Panc1 (cell line): ENCODE measurements around the gene MACROD2. TPM values are rescaled to one million over a fixed set of nuclear protein-coding genes. Genes with fewer than 3 reads are reported as not detected.

Experiments used
- ATAC-seq: fragments of 200-7000 bp; cut with Tn5 transposase; 2 replicates; pipeline ENCODE4 v1.9.1; 2020; ENCODE audit warnings: mild to moderate bottlenecking, moderate library complexity
- BruUV-seq: library from RNA; stranded (reverse); fragments of 400-500 nt; replicated peaks from 2 replicates; lab custom pipeline; 2021; lab: Mats Ljungman, UMichigan
- CTCF ChIA-PET: fragments of 300-600 bp; sonication (Branson Sonifier 250); formaldehyde crosslinking; loops from one replicate; lab custom pipeline; 2022; ENCODE audit warnings: antibody characterized with exemption; lab: Charles Lee
- POLR2A ChIA-PET: fragments of 300-600 bp; sonication (Branson Sonifier 250); formaldehyde crosslinking; loops from one replicate; lab custom pipeline; 2022; ENCODE audit warnings: antibody characterized with exemption; lab: Charles Lee
- DNase-seq: peaks from one replicate; pipeline ENCODE4 v3.0.0-alpha.2; 2010; ENCODE audit warnings: low read depth, low spot score
- H3K27ac ChIP-seq: 2 replicates; pipeline ENCODE4 v1.5.1; 2011; ENCODE audit warnings: mild to moderate bottlenecking, low read length, inconsistent platforms
- H3K27me3 ChIP-seq: fragments of 200-500 bp; sonication (Bioruptor generic); 2 replicates; pipeline ENCODE4 v1.6.0; 2014; ENCODE audit warnings: low read length, inconsistent platforms; ENCODE audit not compliant: control insufficient read depth, insufficient read depth
- H3K36me3 ChIP-seq: fragments of 200-500 bp; sonication (Bioruptor generic); 2 replicates; pipeline ENCODE4 v1.5.1; 2014; ENCODE audit warnings: inconsistent platforms, mild to moderate bottlenecking, low read length, moderate library complexity; ENCODE audit not compliant: control insufficient read depth, insufficient read depth
- H3K4me1 ChIP-seq: 2 replicates; pipeline ENCODE4 v1.5.1; 2011; ENCODE audit warnings: inconsistent platforms, mild to moderate bottlenecking, low read length, moderate library complexity; ENCODE audit not compliant: control insufficient read depth, insufficient read depth
- H3K4me3 ChIP-seq, 2 experiments: 2 replicates each; pipeline ENCODE4 v1.5.1; 2011 to 2012; ENCODE audit warnings: low read depth in 2 of 2, low read length in 2 of 2, mild to moderate bottlenecking in 2 of 2, inconsistent platforms in 1 of 2, moderate library complexity in 1 of 2
- H3K9me3 ChIP-seq: fragments of 200-500 bp; sonication (Bioruptor generic); 2 replicates; pipeline ENCODE4 v1.5.1; 2014; ENCODE audit warnings: low read depth, mild to moderate bottlenecking, inconsistent platforms, low read length, moderate library complexity; ENCODE audit not compliant: control insufficient read depth, insufficient read depth
- POLR2AphosphoS5 ChIP-seq: IDR thresholded peaks from 2 replicates; pipeline ENCODE4 v1.6.1; 2012; ENCODE audit warnings: mild to moderate bottlenecking, low read depth, low read length, moderate library complexity
- SIN3A ChIP-seq: IDR thresholded peaks from 2 replicates; pipeline ENCODE4 v1.6.1; 2012; ENCODE audit warnings: low read depth, mild to moderate bottlenecking, low read length, moderate library complexity, borderline replicate concordance; ENCODE audit not compliant: insufficient read depth
- TCF7L2 ChIP-seq: IDR thresholded peaks from 2 replicates; pipeline ENCODE4 v1.6.1; 2011; ENCODE audit warnings: mild to moderate bottlenecking, low read depth, low read length, inconsistent platforms
- in situ Hi-C: cut with HindIII; loops from 2 replicates; pipeline ENCODE4 v1.10.0; 2016; ENCODE audit warnings: low sequenced_read_pairs, low pct_unique_long_range_greater_than_20kb
- intact Hi-C: fragments of 100-400 bp; cut with micrococcal nuclease; formaldehyde crosslinking; loops from one replicate; pipeline ENCODE4 v1.10.0; 2022; ENCODE audit not compliant: unreplicated experiment
- total RNA-seq: library from RNA; stranded (reverse); gene quantifications from one replicate; pipeline ENCODE4 v1.2.1, GENCODE V29; 2021; ENCODE audit not compliant: unreplicated experiment
- TF ChIP-seq, protein P1 (sequence below): fragments of 450-650 bp; IDR thresholded peaks from 2 replicates; pipeline ENCODE4 v1.5.1; 2017; ENCODE audit warnings: mild to moderate bottlenecking
- TF ChIP-seq, protein P2 (sequence below), 2 experiments: IDR thresholded peaks; 2 replicates each; pipeline ENCODE4 v1.6.1; 2011 to 2012; ENCODE audit warnings: low read depth in 2 of 2, control low read depth in 1 of 2, low read length in 1 of 2, mild to moderate bottlenecking in 1 of 2, moderate library complexity in 1 of 2; ENCODE audit not compliant: insufficient read depth in 1 of 2

MACROD2 gene
- total RNA-seq, 1 experiment from 2014 or later: 1.2 TPM

DNA sequence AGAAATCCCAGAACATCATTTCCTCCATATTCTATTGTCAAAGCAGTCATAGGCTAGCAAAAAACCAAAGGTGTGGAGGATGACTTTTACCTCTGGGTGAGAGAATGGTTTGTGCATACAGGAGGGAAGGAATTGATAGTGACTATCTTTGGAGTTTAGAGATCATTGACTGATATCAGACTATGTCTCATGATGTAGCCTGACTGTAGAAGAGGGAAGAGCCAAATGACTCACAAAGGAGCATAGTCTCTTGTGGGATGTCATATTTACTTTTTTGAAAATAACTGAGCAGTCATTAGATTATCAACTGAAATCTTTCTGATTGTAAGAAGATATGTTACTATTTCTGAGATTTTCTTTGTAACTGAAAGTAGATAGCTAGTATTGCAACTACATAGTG is 183.6 kb downstream of the MACROD2 start:
- TF ChIP-seq POLR2AphosphoS5 (no peak), SIN3A (no peak), TCF7L2 (no peak)
- TF ChIP-seq, protein P1, sequence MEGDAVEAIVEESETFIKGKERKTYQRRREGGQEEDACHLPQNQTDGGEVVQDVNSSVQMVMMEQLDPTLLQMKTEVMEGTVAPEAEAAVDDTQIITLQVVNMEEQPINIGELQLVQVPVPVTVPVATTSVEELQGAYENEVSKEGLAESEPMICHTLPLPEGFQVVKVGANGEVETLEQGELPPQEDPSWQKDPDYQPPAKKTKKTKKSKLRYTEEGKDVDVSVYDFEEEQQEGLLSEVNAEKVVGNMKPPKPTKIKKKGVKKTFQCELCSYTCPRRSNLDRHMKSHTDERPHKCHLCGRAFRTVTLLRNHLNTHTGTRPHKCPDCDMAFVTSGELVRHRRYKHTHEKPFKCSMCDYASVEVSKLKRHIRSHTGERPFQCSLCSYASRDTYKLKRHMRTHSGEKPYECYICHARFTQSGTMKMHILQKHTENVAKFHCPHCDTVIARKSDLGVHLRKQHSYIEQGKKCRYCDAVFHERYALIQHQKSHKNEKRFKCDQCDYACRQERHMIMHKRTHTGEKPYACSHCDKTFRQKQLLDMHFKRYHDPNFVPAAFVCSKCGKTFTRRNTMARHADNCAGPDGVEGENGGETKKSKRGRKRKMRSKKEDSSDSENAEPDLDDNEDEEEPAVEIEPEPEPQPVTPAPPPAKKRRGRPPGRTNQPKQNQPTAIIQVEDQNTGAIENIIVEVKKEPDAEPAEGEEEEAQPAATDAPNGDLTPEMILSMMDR: no peak
- TF ChIP-seq, protein P2, sequence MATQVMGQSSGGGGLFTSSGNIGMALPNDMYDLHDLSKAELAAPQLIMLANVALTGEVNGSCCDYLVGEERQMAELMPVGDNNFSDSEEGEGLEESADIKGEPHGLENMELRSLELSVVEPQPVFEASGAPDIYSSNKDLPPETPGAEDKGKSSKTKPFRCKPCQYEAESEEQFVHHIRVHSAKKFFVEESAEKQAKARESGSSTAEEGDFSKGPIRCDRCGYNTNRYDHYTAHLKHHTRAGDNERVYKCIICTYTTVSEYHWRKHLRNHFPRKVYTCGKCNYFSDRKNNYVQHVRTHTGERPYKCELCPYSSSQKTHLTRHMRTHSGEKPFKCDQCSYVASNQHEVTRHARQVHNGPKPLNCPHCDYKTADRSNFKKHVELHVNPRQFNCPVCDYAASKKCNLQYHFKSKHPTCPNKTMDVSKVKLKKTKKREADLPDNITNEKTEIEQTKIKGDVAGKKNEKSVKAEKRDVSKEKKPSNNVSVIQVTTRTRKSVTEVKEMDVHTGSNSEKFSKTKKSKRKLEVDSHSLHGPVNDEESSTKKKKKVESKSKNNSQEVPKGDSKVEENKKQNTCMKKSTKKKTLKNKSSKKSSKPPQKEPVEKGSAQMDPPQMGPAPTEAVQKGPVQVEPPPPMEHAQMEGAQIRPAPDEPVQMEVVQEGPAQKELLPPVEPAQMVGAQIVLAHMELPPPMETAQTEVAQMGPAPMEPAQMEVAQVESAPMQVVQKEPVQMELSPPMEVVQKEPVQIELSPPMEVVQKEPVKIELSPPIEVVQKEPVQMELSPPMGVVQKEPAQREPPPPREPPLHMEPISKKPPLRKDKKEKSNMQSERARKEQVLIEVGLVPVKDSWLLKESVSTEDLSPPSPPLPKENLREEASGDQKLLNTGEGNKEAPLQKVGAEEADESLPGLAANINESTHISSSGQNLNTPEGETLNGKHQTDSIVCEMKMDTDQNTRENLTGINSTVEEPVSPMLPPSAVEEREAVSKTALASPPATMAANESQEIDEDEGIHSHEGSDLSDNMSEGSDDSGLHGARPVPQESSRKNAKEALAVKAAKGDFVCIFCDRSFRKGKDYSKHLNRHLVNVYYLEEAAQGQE (IDR thresholded peaks at IDR 0.05; ENCODE audit: insufficient read depth in 1 of 2, low read depth in 2 of 2, low read length in 1 of 2): no peak
- Histone ChIP-seq H3K36me3 (no peaks in the 10 kb centered on the region), H3K27me3 (no peaks in the 10 kb centered on the region), H3K4me1 (no peaks in the 10 kb centered on the region), H3K9me3 (0 out of 2 replicates have a peak, but pooled peaks cover 2% of the 10 kb centered on the region), H3K27ac (no peak overlapping the region), H3K4me3 (no peak overlapping the region)
- ChIA-PET POLR2A (no interaction called here), CTCF (no interaction called here)
- in situ Hi-C loops: no loop called here
- intact Hi-C loops: no loop called here
- no TSS peak for BruUV-seq
- DNase-seq (no peak), ATAC-seq (no peak)

DNA sequence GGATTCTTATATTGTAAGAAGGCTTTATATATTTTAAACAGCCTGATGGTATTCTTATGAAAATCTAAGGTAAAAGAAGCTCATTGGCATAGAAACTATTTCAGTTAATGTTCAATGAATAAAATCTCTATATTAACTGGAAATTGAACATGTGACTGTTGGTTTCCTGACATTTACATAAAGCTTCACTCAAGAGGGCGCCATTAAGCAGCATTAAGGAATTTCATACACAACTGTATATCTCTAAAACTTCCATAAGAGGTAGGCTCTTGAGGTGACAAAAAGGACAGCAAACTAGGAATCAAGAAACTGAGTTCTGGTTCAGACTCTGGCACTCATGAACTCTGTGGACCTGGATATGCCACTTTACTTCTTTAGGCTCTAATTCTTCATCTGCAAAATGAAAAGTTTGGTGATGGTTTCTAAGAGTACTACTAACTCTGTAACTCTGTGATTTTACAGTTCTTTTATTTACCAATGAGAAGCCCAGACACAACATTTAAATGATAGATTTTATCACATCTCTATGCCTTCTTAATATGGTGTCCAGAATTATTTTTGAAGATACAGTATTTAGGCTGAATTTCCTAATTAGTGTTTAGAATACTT is 194.6 kb downstream of the MACROD2 start:
- H3K36me3 ChIP-seq: no peaks in the 10 kb centered on the region
- H3K27me3 ChIP-seq: no peaks in the 10 kb centered on the region
- in situ Hi-C loops (no loop called here), intact Hi-C loops (no loop called here)
- ChIA-PET CTCF (no interaction called here), POLR2A (interaction anchor here (0.6 kb wide), 2 partner anchors 36 to 113 kb away, joined by 3 to 5 read pairs; no protein-coding TSS in a partner anchor)
- no TSS peak for BruUV-seq
- DNase-seq (peak; percentile 8), ATAC-seq (no peak)
- TF ChIP-seq POLR2AphosphoS5: no peak
- TF ChIP-seq, protein P1: peak; percentile 20; the same call in 1 of the 2 replicates
- H3K27ac ChIP-seq: no peak overlapping the region
- H3K4me1 ChIP-seq: no peaks in the 10 kb centered on the region
- no peaks in the 10 kb centered on the region for H3K9me3 ChIP-seq
- no peak overlapping the region for H3K4me3 ChIP-seq
